Ishikawa (cell line): ENCODE data around the gene TRIM69.

Source experiments
- CEBPB ChIP-seq: IDR thresholded peaks from 2 replicates; pipeline ENCODE4 v1.6.1; 2012
- EP300 ChIP-seq: IDR thresholded peaks from 2 replicates; pipeline ENCODE4 v1.6.1; 2012; ENCODE audit warnings: borderline replicate concordance
- FOXM1 ChIP-seq: IDR thresholded peaks from 2 replicates; pipeline ENCODE4 v1.6.1; 2012; ENCODE audit warnings: low read depth, borderline replicate concordance
- TAF1 ChIP-seq: IDR thresholded peaks from 2 replicates; pipeline ENCODE4 v1.6.1; 2012; ENCODE audit warnings: low read depth, mild to moderate bottlenecking
- TEAD4 ChIP-seq: IDR thresholded peaks from 2 replicates; pipeline ENCODE4 v1.6.1; 2012
- ZBTB7A ChIP-seq: IDR thresholded peaks from 2 replicates; pipeline ENCODE4 v1.6.1; 2012; ENCODE audit warnings: low read depth

DNA sequence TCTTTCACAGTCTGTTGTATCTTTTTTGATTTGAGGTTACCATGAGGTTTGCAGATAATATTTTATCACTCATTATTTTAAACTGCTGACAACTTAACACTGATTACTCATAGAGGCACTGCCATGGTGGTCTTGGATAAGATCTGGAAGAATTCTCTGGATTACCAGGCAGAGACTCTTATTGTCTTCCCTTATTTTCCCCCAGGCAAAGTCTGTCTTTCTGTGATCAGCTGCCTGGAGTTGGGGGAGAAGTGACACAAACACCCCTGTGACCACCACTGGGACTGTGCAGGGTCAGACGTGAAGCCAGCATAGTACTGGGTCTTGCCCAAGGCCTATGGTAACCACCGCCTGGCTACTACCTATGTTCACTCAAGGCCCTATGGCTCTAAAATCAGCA, 29.9 kb upstream of the TRIM69 start:
- TF ChIP-seq EP300, result no peak
- no peak for TF ChIP-seq TAF1
- TF ChIP-seq CEBPB, result no peak
- TF ChIP-seq ZBTB7A, result no peak
- TF ChIP-seq FOXM1, result no peak
- TF ChIP-seq TEAD4, result no peak
